Neutrophil (primary cell): ENCODE data around the gene ZACN.

ENCODE experiments used
- H3K27ac ChIP-seq: fragments of 200-600 bp; sonication (generic); 2 replicates; pipeline ENCODE4 v1.5.1; 2016; ENCODE audit warnings: mild to moderate bottlenecking, moderate library complexity
- H3K27me3 ChIP-seq: fragments of 200-600 bp; sonication (generic); 2 replicates; pipeline ENCODE4 v1.6.0; 2016; ENCODE audit warnings: mild to moderate bottlenecking
- H3K36me3 ChIP-seq: fragments of 200-600 bp; sonication (generic); 2 replicates; pipeline ENCODE4 v1.5.1; 2017
- H3K4me1 ChIP-seq, 2 experiments: fragments of 200-600 bp in 1 of 2; sonication (generic) in 1 of 2; 1 replicate in 1 of 2; 2 replicates in 1 of 2; pipeline versions ENCODE4 v1.5.1 to v1.6.1; 2013 to 2016; ENCODE audit warnings: low read depth in 1 of 2, low read length in 1 of 2, mild to moderate bottlenecking in 1 of 2, moderate library complexity in 1 of 2; ENCODE audit not compliant: control insufficient read depth in 1 of 2, insufficient read depth in 1 of 2
- H3K4me3 ChIP-seq, 2 experiments: fragments of 200-600 bp in 1 of 2; sonication (generic) in 1 of 2; 1 replicate in 1 of 2; 2 replicates in 1 of 2; pipeline ENCODE4 v1.5.1; 2013 to 2016; ENCODE audit warnings: low read depth in 1 of 2, low read length in 1 of 2, mild to moderate bottlenecking in 1 of 2, moderate library complexity in 1 of 2
- H3K9me3 ChIP-seq: fragments of 200-600 bp; sonication (generic); 2 replicates; pipeline ENCODE4 v1.5.1; 2016
- TF ChIP-seq, protein P1 (sequence below): fragments of 200-600 bp; sonication (generic); IDR thresholded peaks from 2 replicates; pipeline ENCODE4 v1.5.1; 2016; ENCODE audit warnings: antibody characterized with exemption

The ZACN gene

DNA sequence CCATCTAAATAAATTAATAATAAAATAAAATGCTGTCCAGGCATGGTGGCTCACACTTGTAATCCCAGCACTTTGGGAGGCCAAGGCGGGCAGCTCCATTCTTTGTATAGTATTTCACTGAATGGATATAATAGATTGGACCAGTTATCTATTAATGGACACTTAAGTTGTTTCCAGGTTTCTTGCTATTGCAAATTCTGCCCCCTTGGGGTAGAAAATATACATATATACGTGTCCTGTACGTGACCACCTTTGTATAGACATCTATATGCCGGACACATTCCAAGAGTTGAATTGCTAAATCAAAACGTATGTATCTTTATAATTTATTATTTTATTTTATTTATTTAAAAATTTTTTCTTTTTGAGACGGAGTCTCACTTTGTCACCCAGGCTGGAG, 28.5 kb downstream of the ZACN start:
- TF ChIP-seq, protein P1, sequence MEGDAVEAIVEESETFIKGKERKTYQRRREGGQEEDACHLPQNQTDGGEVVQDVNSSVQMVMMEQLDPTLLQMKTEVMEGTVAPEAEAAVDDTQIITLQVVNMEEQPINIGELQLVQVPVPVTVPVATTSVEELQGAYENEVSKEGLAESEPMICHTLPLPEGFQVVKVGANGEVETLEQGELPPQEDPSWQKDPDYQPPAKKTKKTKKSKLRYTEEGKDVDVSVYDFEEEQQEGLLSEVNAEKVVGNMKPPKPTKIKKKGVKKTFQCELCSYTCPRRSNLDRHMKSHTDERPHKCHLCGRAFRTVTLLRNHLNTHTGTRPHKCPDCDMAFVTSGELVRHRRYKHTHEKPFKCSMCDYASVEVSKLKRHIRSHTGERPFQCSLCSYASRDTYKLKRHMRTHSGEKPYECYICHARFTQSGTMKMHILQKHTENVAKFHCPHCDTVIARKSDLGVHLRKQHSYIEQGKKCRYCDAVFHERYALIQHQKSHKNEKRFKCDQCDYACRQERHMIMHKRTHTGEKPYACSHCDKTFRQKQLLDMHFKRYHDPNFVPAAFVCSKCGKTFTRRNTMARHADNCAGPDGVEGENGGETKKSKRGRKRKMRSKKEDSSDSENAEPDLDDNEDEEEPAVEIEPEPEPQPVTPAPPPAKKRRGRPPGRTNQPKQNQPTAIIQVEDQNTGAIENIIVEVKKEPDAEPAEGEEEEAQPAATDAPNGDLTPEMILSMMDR = no peak
- Histone ChIP-seq H3K9me3 (no peaks in the 10 kb centered on the region), H3K27me3 (no peaks in the 10 kb centered on the region), H3K4me3 (no peak overlapping the region), H3K27ac (no peak overlapping the region), H3K36me3 (no peaks in the 10 kb centered on the region), H3K4me1 (peaks cover 36 to 40% of the 10 kb centered on the region in 2 experiments)

DNA sequence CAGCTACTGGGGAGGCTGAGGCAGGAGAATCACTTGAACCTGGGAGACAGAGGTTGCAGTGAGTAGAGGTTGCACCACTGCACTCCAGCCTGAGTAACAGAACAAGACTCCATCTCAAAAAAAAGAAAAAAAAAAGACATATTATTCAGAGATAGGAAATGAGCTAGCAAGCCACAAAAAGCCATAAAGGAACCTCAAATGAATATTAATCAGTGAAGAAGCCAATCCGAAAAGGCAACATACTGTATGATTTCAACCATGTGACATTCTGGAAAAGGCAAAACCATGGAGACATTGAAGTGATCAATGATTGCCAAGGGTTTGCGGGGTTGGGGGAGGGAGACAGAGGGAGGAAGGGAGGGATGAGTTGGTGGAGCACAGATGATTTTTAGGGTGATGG, 33.0 kb downstream of the ZACN start:
- Histone ChIP-seq H3K27ac (no peak overlapping the region), H3K4me1 (peaks cover under 1 to 1% of the 10 kb centered on the region in 2 experiments), H3K4me3 (no peak overlapping the region), H3K27me3 (no peaks in the 10 kb centered on the region), H3K9me3 (no peaks in the 10 kb centered on the region), H3K36me3 (no peaks in the 10 kb centered on the region)
- TF ChIP-seq, protein P1 = no peak

DNA sequence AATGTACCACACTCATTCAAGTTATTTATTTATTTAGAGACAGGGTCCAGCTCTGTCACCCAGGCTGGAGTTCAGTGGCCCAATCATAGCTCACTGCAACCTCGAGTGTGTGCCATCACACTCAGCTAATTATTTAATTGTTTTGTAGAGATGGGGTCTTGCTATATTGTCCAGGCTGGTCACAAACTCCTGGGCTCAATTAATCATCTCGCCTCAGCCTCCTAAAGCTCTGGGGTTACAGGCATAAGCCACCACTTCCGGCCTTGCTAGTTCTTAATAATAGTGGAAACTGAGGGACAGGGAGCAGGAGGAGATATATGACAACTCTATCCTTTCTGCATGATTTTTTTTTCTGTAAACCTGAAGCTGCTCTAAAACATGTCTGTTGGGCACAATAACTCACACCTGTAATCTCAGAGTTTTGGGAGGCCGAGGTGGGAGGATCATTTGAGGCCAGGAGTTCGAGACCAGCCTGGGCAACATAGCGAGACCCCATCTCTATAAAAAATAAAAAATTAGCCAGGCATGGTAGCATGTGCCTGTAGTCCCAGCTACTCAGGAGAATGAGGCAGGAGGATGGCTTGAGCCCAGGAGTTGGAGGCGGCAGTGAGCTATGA, 36.3 kb downstream of the ZACN start:
- Histone ChIP-seq H3K9me3 (no peaks in the 10 kb centered on the region), H3K27ac (no peak overlapping the region), H3K36me3 (no peaks in the 10 kb centered on the region), H3K27me3 (no peaks in the 10 kb centered on the region), H3K4me3 (no peak overlapping the region), H3K4me1 (no peaks in the 10 kb centered on the region)
- TF ChIP-seq, protein P1 = no peak

DNA sequence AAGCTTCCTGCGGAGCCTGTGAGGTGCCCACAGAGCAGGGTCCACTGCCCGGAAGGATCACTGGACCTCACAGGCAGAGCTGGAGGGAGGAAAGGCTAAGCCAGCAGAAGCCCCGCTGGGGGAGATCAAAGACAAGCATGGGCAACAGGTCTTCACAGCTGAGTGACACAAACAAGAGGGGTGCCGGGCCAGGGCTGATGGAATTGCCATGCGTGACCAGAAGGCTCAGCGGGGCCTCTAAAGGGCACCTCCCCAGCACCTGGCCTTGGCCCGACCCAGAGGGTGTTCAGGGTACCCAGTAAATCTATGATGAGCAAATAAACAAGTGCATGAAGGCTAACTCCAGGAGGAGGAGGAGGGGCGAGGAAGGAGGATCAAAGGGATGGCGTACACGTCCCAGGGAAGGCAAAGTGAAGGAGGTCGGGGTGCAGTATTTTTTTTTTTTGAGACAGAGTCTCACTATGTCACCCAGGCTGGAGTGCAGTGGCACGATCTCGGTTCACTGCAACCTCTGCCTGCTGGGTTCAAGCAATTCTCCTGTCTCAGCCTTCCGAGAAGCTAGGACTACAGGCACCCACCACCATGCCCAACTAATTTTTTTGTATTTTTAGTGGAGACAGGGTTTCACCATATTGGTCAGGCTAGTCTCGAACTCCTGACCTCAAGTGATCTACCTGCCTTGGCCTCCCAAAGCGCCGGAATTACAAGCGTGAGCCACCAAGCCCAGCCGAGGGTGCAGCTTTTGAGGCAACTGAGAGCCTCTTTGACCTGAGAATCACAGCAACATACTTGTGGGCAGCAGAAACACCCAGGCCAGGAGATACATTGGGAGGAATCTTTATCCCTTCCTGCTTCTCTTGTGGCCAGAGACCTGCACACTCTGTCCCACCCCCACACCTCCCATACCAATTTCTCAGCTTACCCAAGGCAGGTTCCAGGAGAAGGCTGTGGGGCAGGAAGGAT, 40.7 kb downstream of the ZACN start:
- Histone ChIP-seq H3K4me1 (peaks cover 7 to 10% of the 10 kb centered on the region in 2 experiments), H3K36me3 (no peaks in the 10 kb centered on the region), H3K4me3 (no peak overlapping the region), H3K9me3 (no peaks in the 10 kb centered on the region), H3K27ac (no peak overlapping the region), H3K27me3 (peaks cover 9% of the 10 kb centered on the region)
- TF ChIP-seq, protein P1 = no peak

DNA sequence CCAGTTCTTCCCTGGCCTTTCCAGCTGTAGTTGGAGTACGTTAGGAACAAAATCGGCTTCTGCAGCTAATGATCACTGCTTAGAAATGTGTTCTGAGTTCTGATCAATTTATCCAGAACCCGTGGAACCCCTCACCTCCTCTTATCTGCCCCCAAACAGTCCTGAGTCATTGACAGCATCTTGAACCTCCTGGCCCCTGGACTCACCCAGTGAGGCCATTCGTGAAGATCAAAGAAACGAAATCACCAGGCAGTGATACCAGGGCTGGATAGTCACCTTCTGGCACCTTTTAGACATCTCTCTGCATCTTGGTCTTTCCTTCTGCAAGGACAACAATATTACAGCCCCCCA, 41.7 kb downstream of the ZACN start:
- Histone ChIP-seq H3K27me3 (peaks cover 9% of the 10 kb centered on the region), H3K36me3 (no peaks in the 10 kb centered on the region), H3K9me3 (no peaks in the 10 kb centered on the region), H3K27ac (no peak overlapping the region), H3K4me3 (no peak overlapping the region), H3K4me1 (peaks cover 7 to 10% of the 10 kb centered on the region in 2 experiments)
- TF ChIP-seq, protein P1 = no peak
